OCI-LY7 (cell line): ENCODE data around the gene PLCB1.

Source experiments
- CTCF ChIP-seq: fragments of 200-600 bp; sonication (generic); conservative IDR thresholded peaks from 2 replicates; pipeline ENCODE4 v1.5.1; 2014; ENCODE audit warnings: mild to moderate bottlenecking, antibody characterized with exemption, low read length, moderate library complexity, mixed read lengths
- EZH2phosphoT487 ChIP-seq: fragments of 200-600 bp; sonication (generic); IDR thresholded peaks from 2 replicates; pipeline ENCODE4 v1.6.1; 2018; ENCODE audit warnings: low read depth, borderline replicate concordance, mild to moderate bottlenecking, mixed run types, antibody characterized with exemption, low read length, moderate library complexity, mixed read lengths

- TF ChIP-seq CTCF (no peak), EZH2phosphoT487 (no peak)
Observed at GRCh38 chr20:8155229-8155628, 23.2 kb downstream of the PLCB1 start.
